Gastroesophageal sphincter (tissue), 4 donors: Measurements from ENCODE around the gene NUDT17. TPM values are rescaled to one million over a fixed set of nuclear protein-coding genes. Genes with fewer than 3 reads are reported as not detected.

ENCODE experiments used
- ATAC-seq: fragments of 150-250 bp; one replicate; pipeline ENCODE4 v1.9.1; 2016; ENCODE audit warnings: mild to moderate bottlenecking, moderate library complexity
- H3K27ac ChIP-seq, 4 donors: fragments of 200-600 bp; sonication (generic) in 3 of 4; 1 replicate in 3 of 4; 2 replicates in 1 of 4; pipeline ENCODE4 v1.5.1; 2016 to 2019
- H3K27me3 ChIP-seq: fragments of 200-600 bp; sonication (generic); one replicate; pipeline ENCODE4 v1.5.1; 2019
- H3K36me3 ChIP-seq, 2 donors: fragments of 200-600 bp; sonication (generic); one replicate each; pipeline ENCODE4 v1.5.1; 2019; ENCODE audit warnings: control low read depth in 1 of 2
- H3K4me1 ChIP-seq, 3 donors: fragments of 200-600 bp; sonication (generic); 1 replicate in 2 of 3; 2 replicates in 1 of 3; pipeline ENCODE4 v1.5.1; 2016 to 2019; ENCODE audit warnings: control low read depth in 2 of 3
- H3K4me3 ChIP-seq, 2 donors: fragments of 200-600 bp; sonication (generic); one replicate each; pipeline ENCODE4 v1.5.1; 2019; ENCODE audit warnings: mild to moderate bottlenecking in 1 of 2, moderate library complexity in 1 of 2
- H3K9me3 ChIP-seq, 3 donors: fragments of 200-600 bp; sonication (generic); one replicate each; pipeline ENCODE4 v1.5.1; 2017 to 2019; ENCODE audit warnings: control low read depth in 2 of 3
- CTCF ChIP-seq, 4 experiments: fragments of 200-600 bp in 2 of 4; fragments of 450-650 bp in 2 of 4; sonication (generic) in 1 of 4; IDR thresholded peaks; one replicate each; pipeline ENCODE4 v1.5.1; 2017 to 2019; ENCODE audit warnings: antibody characterized with exemption in 4 of 4, mild to moderate bottlenecking in 2 of 4, moderate library complexity in 2 of 4
- EP300 ChIP-seq: sonication (generic); formaldehyde crosslinking; IDR thresholded peaks from one replicate; pipeline ENCODE4 v1.6.1; 2017; ENCODE audit warnings: antibody characterized with exemption, mild to moderate bottlenecking
- POLR2A ChIP-seq, 2 donors: fragments of 450-650 bp; IDR thresholded peaks; one replicate each; pipeline ENCODE4 v1.6.1; 2017; ENCODE audit warnings: antibody characterized with exemption in 2 of 2, mild to moderate bottlenecking in 2 of 2, moderate library complexity in 1 of 2
- POLR2AphosphoS5 ChIP-seq: sonication (generic); formaldehyde crosslinking; IDR thresholded peaks from one replicate; pipeline ENCODE4 v1.6.1; 2017; ENCODE audit warnings: antibody characterized with exemption
- WGBS, 2 donors: methylation state at CpG; one replicate each; pipeline ENCODE4 v1.1.5; 2018; ENCODE audit warnings: low coverage in 1 of 2; 5-methylcytosine and 5-hydroxymethylcytosine counted together
- total RNA-seq, 4 donors: library from RNA; depleted of rRNA; stranded (reverse); fragments of >200 nt; gene quantifications; one replicate each; pipeline ENCODE4 v1.1.0, GENCODE V29; 2016

Gene NUDT17
- total RNA-seq, 4 donors from 2014 or later: 0.40 to 3.5 (median 2.2) TPM

- TF ChIP-seq CTCF (IDR thresholded peaks at IDR 0.05) (peak; percentile 51 to 62 (median 54)), POLR2AphosphoS5 (no peak)
- WGBS, 2 donors: 100% methylated on average over 1 of the region's 3 CpGs; no CpG with 5 or more reads in 1 of the 2 donors
- no peaks in the 10 kb centered on the region for H3K9me3 ChIP-seq
- H3K27ac ChIP-seq: peak overlapping the region in 3 of 4 donors; percentile 76 to 84 (median 84)
- peaks cover 0 to 17% (median 7%) of the 10 kb centered on the region in 3 donors for H3K4me1 ChIP-seq
- H3K36me3 ChIP-seq: peaks cover 0 to 63% of the 10 kb centered on the region in 2 donors
- peak; percentile 39 for ATAC-seq
- H3K27me3 ChIP-seq: no peaks in the 10 kb centered on the region
- H3K4me3 ChIP-seq: peak overlapping the region in 1 of 2 donors; percentile 61
Observed at GRCh38 chr1:145846201-145846612, 777 bp downstream of the NUDT17 start.

DNA sequence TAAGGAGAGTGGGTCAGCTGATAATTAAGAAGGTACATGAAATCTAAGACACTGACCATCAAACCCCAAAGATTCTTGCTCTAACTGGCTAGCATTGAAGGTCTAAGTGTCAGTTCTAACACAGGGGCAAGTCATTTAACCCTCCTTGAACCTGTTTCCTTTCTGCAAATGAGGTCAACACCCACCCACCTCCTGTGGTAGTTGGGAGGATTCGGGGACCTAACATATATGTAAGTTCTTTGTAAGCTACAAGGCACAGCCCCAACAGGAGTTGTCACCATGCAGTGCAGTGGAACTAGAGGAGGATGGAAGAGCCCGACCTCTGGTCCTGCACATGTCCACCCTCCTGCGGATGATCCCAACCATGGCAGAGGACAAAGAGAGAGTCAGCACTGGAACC lies 2.4 kb downstream of the NUDT17 start:
- H3K4me3 ChIP-seq: no peak overlapping the region
- no peak for ATAC-seq
- TF ChIP-seq EP300 (no peak), CTCF (IDR thresholded peaks at IDR 0.05) (no peak), POLR2AphosphoS5 (no peak), POLR2A (IDR thresholded peaks at IDR 0.05) (no peak)
- no peaks in the 10 kb centered on the region for H3K27me3 ChIP-seq
- no peaks in the 10 kb centered on the region for H3K9me3 ChIP-seq
- peaks cover 0 to 63% of the 10 kb centered on the region in 2 donors for H3K36me3 ChIP-seq
- no peak overlapping the region for H3K27ac ChIP-seq
- WGBS, 2 donors: 69 to 71% methylated on average over 1 to 2 of the region's 3 CpGs
- H3K4me1 ChIP-seq: peaks cover 0 to 17% (median 7%) of the 10 kb centered on the region in 3 donors

GRCh38 chr1:145849356-145850160 lies 4.1 kb downstream of the NUDT17 start:
- peaks cover 0 to 73% of the 10 kb centered on the region in 2 donors for H3K36me3 ChIP-seq

DNA sequence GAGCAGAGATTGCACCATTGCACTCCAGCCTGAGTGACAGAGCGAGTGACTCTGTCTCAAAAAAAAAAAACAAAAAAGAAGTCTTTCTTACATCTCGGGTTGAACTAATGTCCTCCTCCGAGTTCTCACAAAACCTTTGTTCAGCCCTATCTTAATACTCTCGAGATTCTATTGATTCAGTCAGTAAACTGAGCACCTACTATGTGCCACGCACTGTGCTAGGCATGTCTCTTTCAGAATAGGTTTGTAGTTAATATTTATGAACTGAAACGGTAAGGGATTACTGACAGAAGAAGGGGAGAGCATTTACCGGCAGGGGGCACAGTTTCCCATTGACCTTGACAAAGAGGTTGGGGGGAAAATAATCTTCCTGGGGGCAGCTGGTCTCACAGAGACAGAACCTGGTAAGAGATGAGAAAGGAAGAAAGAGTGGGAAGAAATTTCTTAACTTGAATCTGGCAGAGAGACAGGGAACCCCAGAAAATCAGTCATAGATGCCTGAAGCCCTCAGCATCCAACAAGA lies 10.1 kb downstream of the NUDT17 start:
- Histone ChIP-seq H3K9me3 (no peaks in the 10 kb centered on the region), H3K4me3 (no peak overlapping the region), H3K27me3 (no peaks in the 10 kb centered on the region), H3K4me1 (peaks cover 3 to 25% (median 5%) of the 10 kb centered on the region in 3 donors), H3K36me3 (peaks cover 0 to 66% of the 10 kb centered on the region in 2 donors), H3K27ac (no peak overlapping the region)
- no peak for ATAC-seq
- 75 to 90% methylated on average over 6 to 7 of the region's 7 CpGs for WGBS, 2 donors
- TF ChIP-seq POLR2AphosphoS5 (no peak), EP300 (no peak), POLR2A (IDR thresholded peaks at IDR 0.05) (no peak), CTCF (IDR thresholded peaks at IDR 0.05) (no peak)

More at GRCh38 chr1:145849356-145850160, 4.1 kb downstream of the NUDT17 start:
- H3K27me3 ChIP-seq: no peaks in the 10 kb centered on the region
- no peak overlapping the region for H3K4me3 ChIP-seq
- peak in 1 of 4 experiments; percentile 27 for TF ChIP-seq CTCF (IDR thresholded peaks at IDR 0.05)
- TF ChIP-seq POLR2A (IDR thresholded peaks at IDR 0.05): no peak
- no peak for TF ChIP-seq POLR2AphosphoS5
- no peak for TF ChIP-seq EP300
- H3K27ac ChIP-seq: peak overlapping the region in 3 of 4 donors; percentile 7 to 27 (median 22)
- no peak for ATAC-seq
- H3K4me1 ChIP-seq: peaks cover 0 to 16% (median 6%) of the 10 kb centered on the region in 3 donors
- no peaks in the 10 kb centered on the region for H3K9me3 ChIP-seq
- WGBS, 2 donors: 60 to 68% methylated on average over 1 to 12 of the region's 15 CpGs
